22Rv1 (cell line): ENCODE measurements around the gene SCUBE2.

Experiments
- ZFX ChIP-seq: fragments of 450-650 bp; IDR thresholded peaks from 2 replicates; pipeline ENCODE4 v1.6.1; 2017; ENCODE audit warnings: antibody characterized with exemption, borderline replicate concordance
- TF ChIP-seq, protein P1 (sequence below): fragments of 450-650 bp; IDR thresholded peaks from 2 replicates; pipeline ENCODE4 v1.5.1; 2017; ENCODE audit warnings: mild to moderate bottlenecking

DNA sequence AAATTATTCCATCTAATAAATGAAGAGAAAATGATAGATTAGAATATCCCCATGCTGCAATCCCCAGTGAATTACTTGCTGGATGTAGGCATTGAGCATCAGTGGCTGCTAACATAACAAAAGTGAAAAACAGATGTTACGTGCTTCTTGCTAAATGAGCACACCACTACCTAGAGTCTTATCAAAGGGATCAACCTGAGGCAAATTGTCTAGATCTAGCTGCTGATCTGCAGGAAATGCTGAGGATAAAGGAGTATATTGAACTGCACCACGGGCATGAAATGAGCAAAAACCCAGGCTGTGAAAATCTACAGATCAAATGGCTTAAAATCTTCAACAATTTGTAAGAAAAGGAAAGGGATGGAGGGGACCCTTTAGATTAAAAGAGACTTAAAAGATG lies 45.3 kb upstream of the SCUBE2 start:
- TF ChIP-seq, protein P1, sequence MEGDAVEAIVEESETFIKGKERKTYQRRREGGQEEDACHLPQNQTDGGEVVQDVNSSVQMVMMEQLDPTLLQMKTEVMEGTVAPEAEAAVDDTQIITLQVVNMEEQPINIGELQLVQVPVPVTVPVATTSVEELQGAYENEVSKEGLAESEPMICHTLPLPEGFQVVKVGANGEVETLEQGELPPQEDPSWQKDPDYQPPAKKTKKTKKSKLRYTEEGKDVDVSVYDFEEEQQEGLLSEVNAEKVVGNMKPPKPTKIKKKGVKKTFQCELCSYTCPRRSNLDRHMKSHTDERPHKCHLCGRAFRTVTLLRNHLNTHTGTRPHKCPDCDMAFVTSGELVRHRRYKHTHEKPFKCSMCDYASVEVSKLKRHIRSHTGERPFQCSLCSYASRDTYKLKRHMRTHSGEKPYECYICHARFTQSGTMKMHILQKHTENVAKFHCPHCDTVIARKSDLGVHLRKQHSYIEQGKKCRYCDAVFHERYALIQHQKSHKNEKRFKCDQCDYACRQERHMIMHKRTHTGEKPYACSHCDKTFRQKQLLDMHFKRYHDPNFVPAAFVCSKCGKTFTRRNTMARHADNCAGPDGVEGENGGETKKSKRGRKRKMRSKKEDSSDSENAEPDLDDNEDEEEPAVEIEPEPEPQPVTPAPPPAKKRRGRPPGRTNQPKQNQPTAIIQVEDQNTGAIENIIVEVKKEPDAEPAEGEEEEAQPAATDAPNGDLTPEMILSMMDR, result no peak
- no peak for TF ChIP-seq ZFX
